Measurements from ENCODE around the gene DDHD1. TPM values are rescaled to one million over a fixed set of nuclear protein-coding genes. Genes with fewer than 3 reads are reported as not detected.
A peak's percentile ranks its signal among the peaks of the same experiment; 100 is the strongest.
"Not testable (repeated sequence)": the region's sequence is repeated elsewhere in the genome, so short reads cannot be mapped to it uniquely, and the experiment has no call there.

The DDHD1 gene
- total RNA-seq, 1 donor from 2014 or later = 17.9 TPM

GRCh38 chr14:53127832-53128231 lies 25.3 kb downstream of the DDHD1 start:
- Mint-ChIP-seq H3K27me3 (ENCODE audit: low read depth) (no peaks in the 10 kb centered on the region), H3K27ac (ENCODE audit: unreplicated experiment) (no peak overlapping the region), H3K36me3 (ENCODE audit: low read depth) (peaks cover 4% of the 10 kb centered on the region), H3K4me1 (no peaks in the 10 kb centered on the region), H3K4me3 (no peak overlapping the region), H3K9me3 (no peaks in the 10 kb centered on the region)
- TF ChIP-seq CTCF (conservative IDR thresholded peaks at IDR 0.05) = no peak
- no peak for DNase-seq (ENCODE audit: low read depth, low spot score)

DNA sequence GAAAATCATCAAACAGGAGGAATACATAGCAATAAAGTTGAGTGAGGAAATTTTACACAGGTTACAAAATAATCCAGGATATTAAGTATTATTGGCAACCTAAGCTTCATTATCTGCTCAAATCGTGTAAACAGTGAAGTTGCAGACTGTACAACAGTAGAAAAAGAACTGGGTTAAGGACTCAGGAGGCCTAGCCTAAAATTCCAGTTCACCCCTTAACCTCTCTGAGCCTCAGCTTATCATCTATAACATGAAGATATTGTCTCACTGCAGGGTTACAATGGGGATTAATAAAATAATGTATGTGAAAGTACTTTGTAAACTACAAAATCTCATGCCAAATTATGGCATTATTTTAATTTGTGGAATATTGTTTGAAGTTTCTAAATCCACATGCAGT lies 26.0 kb downstream of the DDHD1 start:
- Mint-ChIP-seq H3K9me3 (no peaks in the 10 kb centered on the region), H3K4me1 (no peaks in the 10 kb centered on the region), H3K4me3 (no peak overlapping the region), H3K27ac (ENCODE audit: unreplicated experiment) (no peak overlapping the region), H3K36me3 (ENCODE audit: low read depth) (peaks cover 4% of the 10 kb centered on the region), H3K27me3 (ENCODE audit: low read depth) (no peaks in the 10 kb centered on the region)
- no peak for DNase-seq (ENCODE audit: low read depth, low spot score)
- TF ChIP-seq CTCF (conservative IDR thresholded peaks at IDR 0.05) = no peak

GRCh38 chr14:53126731-53127130 lies 26.4 kb downstream of the DDHD1 start:
- H3K9me3 Mint-ChIP-seq = no peaks in the 10 kb centered on the region
- H3K27ac Mint-ChIP-seq (ENCODE audit: unreplicated experiment) = no peak overlapping the region
- H3K36me3 Mint-ChIP-seq (ENCODE audit: low read depth) = peaks cover 7% of the 10 kb centered on the region
- no peaks in the 10 kb centered on the region for H3K4me1 Mint-ChIP-seq
- H3K27me3 Mint-ChIP-seq (ENCODE audit: low read depth) = no peaks in the 10 kb centered on the region
- DNase-seq (ENCODE audit: low read depth, low spot score) = no peak
- H3K4me3 Mint-ChIP-seq = no peak overlapping the region
- TF ChIP-seq CTCF (conservative IDR thresholded peaks at IDR 0.05) = no peak

DNA sequence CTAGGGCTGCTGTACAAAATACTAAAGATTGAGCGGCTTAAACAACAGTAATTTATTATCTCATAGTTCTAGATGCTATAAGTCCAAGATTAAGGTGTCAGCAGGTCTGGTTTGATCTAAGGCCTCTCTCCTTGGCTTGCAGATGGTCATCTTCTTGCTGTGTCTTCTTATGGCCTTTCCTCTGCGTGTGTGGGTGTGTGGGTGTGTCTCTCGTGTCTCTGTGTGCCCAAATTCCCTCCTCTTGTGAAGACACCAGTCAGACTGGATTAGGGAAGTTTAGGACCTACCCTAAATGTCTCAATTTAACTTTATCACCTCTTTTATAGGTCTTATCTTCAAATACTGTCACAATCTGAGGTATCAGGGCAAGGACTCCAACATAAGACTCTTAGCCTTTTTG lies 28.3 kb downstream of the DDHD1 start:
- no peak overlapping the region for H3K27ac Mint-ChIP-seq (ENCODE audit: unreplicated experiment)
- no peak for TF ChIP-seq CTCF (conservative IDR thresholded peaks at IDR 0.05)
- peaks cover 3% of the 10 kb centered on the region for H3K9me3 Mint-ChIP-seq
- H3K36me3 Mint-ChIP-seq (ENCODE audit: low read depth) = peaks cover 14% of the 10 kb centered on the region
- DNase-seq (ENCODE audit: low read depth, low spot score) = no peak
- no peak overlapping the region for H3K4me3 Mint-ChIP-seq
- H3K27me3 Mint-ChIP-seq (ENCODE audit: low read depth) = no peaks in the 10 kb centered on the region
- H3K4me1 Mint-ChIP-seq = no peaks in the 10 kb centered on the region

GRCh38 chr14:53121419-53121818 lies 31.7 kb downstream of the DDHD1 start:
- Mint-ChIP-seq H3K4me1 (peaks cover 18% of the 10 kb centered on the region), H3K36me3 (ENCODE audit: low read depth) (peaks cover 21% of the 10 kb centered on the region)
- H3K27me3 Mint-ChIP-seq (ENCODE audit: low read depth); H3K9me3 Mint-ChIP-seq; H3K4me3 Mint-ChIP-seq; DNase-seq (ENCODE audit: low read depth, low spot score); H3K27ac Mint-ChIP-seq (ENCODE audit: unreplicated experiment): not testable (repeated sequence)

- peaks cover 12% of the 10 kb centered on the region for H3K9me3 Mint-ChIP-seq
Observed at GRCh38 chr14:53117479-53117878, 35.6 kb downstream of the DDHD1 start.

GRCh38 chr14:53113989-53114388 lies 39.1 kb downstream of the DDHD1 start:
- Mint-ChIP-seq H3K4me3 (no peak overlapping the region), H3K27me3 (ENCODE audit: low read depth) (no peaks in the 10 kb centered on the region), H3K9me3 (peaks cover 9% of the 10 kb centered on the region), H3K27ac (ENCODE audit: unreplicated experiment) (no peak overlapping the region), H3K36me3 (ENCODE audit: low read depth) (peaks cover 20% of the 10 kb centered on the region), H3K4me1 (peaks cover 21% of the 10 kb centered on the region)
- TF ChIP-seq CTCF (conservative IDR thresholded peaks at IDR 0.05) = no peak
- DNase-seq (ENCODE audit: low read depth, low spot score) = no peak

More at GRCh38 chr14:53117479-53117878, 35.6 kb downstream of the DDHD1 start:
- H3K27me3 Mint-ChIP-seq (ENCODE audit: low read depth); H3K27ac Mint-ChIP-seq (ENCODE audit: unreplicated experiment): not testable (repeated sequence)
- peak overlapping the region; percentile 10 for H3K4me3 Mint-ChIP-seq
- H3K36me3 Mint-ChIP-seq (ENCODE audit: low read depth) = peaks cover 33% of the 10 kb centered on the region
- H3K4me1 Mint-ChIP-seq = peaks cover 21% of the 10 kb centered on the region
- peak; percentile 8 for DNase-seq (ENCODE audit: low read depth, low spot score)

All from neural crest cell (in vitro differentiated cells).